GM20431 (cell line): ENCODE results near the gene APOBEC3C.
"Not testable (repeated sequence)": the region's sequence is repeated elsewhere in the genome, so short reads cannot be mapped to it uniquely, and the experiment has no call there.

Experiments used
- in situ Hi-C: fragments of 300-500 bp; cut with MseI, MboI; formaldehyde crosslinking; loops from one replicate; pipeline ENCODE4 v1.15.0; 2020; ENCODE audit warnings: low sequenced_read_pairs; ENCODE audit not compliant: unreplicated experiment

The APOBEC3C gene

DNA sequence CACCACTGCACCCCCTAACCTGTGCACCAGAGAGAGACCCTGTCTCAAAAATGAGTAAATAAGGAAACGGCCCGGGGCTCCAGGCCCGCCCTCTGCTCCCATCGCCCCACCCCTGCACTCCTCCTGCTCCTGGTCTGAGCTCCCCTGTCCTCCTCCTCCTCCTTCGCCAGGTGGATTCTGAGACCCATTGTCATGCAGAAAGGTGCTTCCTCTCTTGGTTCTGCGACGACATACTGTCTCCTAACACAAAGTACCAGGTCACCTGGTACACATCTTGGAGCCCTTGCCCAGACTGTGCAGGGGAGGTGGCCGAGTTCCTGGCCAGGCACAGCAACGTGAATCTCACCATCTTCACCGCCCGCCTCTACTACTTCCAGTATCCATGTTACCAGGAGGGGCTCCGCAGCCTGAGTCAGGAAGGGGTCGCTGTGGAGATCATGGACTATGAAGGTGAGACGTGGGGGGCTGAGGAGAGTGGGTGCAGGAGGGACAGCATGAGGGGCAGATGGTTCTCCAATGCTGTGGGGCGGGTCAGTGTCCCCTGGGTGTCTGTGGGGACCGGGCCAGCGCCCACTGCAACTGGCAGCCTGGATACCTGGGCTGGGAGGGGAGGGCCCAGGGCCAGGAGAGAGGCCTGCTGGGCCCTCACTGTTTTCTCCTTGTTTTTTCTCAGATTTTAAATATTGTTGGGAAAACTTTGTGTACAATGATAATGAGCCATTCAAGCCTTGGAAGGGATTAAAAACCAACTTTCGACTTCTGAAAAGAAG, 3.7 kb downstream of the APOBEC3C start:
- in situ Hi-C loops: loop anchor here (25.0 kb wide), 1 partner anchor 295 kb away; the partner anchor contains the start of gene RPL3

DNA sequence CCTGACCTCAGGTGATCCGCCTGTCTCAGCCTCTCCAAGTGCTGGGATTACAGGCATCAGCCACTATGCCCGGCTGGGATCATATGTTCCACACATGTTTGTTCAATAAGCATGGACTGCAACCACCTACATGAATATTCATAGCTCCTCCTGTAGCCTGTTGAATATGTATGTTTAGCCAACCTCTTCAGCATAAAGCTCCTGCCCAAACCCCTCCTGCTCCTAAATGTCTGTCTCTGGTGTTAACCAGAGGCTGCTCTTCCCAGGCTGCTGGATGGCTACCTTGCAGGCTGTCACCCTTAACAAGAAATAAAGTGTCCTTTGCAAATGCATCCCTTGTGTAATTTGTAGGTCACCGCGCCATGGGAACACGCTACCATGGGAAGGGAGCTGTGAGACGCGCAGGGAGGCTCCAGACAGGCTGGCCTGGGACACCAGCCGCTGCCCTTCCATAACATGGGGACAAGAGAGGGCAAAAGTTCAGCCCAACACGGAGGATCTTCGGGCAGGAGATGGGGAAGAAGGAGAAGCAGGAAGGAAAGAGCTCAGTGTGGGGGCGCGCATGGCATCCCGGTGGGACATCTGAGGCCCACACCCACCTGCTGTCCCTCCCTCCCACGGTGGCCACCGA, 6.1 kb downstream of the APOBEC3C start:
- in situ Hi-C loops: loop anchor here (25.0 kb wide), 1 partner anchor 292 kb away; the partner anchor contains the start of gene RPL3

DNA sequence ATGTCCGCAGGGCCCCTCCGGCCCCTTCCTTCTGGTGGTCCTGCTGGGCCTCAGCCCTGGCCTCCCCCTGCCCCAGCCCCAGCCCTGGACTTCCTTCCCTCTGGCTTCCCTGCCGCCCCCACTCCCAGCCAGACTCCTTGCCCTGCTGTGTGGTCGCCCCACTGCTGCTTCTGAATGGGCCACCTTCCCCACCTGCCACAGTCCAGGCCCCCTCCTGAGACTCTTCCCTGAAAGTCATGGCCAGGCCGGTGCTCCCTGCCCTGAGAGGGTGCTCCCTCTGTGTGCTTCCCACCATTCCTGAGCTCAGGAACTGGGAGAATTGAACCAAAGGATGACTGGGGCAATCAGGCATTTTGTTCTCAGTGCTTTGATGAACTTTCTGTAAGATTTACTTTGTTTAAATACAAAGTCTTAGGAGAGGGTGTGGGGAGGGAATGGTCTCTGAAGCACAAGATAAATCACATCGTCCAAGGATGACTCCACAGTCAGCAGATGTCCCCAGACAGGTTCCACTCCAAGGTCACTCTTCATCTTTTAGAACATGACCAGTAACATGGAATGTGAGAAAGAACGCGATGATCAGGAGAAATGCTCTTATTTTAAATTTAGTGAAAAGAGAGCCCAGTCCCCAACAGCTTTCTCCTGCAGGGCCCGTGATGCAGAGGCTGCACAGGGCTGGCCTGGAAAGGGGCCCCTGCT, 7.6 kb downstream of the APOBEC3C start:
- in situ Hi-C loops: loop anchor here (25.0 kb wide), 1 partner anchor 291 kb away; the partner anchor contains the start of gene RPL3

DNA sequence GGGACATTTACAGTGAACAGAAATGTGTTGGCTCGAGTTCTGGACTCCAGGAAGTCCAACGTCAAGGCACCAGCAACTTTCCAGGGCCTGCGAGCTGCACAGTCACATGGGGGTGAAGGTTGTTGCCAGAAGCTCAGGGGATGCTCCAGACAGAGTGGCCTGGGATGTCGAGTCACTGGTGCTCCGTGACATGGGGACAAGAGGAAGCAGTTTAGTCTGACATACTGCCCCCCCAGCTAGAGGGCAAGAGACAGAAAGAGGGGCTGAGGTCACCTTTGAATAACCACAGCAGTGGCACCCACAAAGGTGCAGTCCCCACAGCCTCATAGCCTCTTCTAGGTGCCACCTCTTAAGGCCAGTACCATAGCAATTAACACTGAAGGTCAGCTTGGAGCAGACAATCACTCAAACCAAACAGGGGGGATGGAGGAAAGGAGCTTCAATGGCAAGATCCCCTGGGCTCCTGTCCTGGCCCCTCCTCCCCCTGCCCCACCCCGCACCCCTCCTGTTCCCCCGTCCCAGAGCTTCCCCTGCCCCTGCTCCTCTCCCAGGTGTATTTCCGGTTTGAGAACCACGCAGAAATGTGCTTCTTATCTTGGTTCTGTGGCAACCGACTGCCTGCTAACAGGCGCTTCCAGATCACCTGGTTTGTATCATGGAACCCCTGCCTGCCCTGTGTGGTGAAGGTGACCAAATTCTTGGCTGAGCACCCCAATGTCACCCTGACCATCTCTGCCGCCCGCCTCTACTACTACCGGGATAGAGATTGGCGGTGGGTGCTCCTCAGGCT, 10.7 kb downstream of the APOBEC3C start:
- in situ Hi-C loops: loop anchor here (25.0 kb wide), 1 partner anchor 288 kb away; the partner anchor contains the start of gene RPL3

DNA sequence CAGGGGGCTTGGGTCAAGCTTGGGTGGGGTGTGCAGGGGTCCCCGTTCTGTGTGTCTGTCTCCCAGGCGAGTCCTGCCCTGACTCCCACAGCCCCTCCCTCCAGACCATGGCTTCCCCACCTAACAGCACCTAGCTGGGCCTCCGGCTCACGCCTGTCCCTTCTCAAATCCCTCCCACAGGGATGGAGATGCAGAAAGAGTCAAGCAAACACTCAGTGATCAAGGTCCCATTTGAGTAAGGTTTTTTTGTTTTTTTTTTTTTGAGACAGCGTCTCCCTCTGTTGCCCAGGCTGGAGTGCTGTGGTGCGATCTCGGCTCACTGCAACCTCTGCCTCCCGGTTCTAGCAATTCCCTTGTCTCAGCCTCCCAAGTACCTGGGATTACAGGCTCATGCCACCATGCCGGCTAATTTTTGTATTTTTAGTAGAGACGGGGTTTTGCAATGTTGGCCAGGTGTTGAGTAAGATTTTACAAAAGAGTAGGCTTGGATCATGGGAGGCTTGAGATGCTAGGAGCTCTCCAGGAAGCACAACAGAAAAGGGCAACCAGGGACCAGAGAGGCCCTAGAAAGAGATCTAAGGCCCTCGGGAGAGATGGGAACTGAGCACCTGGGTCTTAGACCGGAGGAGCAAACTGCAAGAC, 12.6 kb downstream of the APOBEC3C start:
- in situ Hi-C loops: no loop called here

DNA sequence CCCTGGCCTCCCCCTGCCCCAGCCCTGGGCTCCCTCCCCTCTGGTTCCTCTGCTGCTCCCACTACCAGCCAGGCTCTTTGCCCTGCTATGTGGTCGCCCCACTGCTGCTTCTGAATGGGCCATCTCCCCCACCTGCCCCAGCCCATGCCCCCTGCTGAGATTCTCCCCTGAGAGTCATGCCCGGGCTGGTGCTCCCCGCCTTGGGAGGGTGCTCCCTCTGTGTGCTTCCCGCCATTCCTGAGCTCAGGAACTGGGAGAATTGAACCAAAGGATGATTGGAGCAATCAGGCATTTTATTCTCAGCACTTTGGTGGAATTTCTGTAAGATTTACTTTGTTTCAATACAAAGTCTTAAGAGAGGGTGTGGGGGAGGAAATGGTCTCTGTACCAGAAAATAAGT, 13.7 kb downstream of the APOBEC3C start:
- in situ Hi-C loops: no loop called here

DNA sequence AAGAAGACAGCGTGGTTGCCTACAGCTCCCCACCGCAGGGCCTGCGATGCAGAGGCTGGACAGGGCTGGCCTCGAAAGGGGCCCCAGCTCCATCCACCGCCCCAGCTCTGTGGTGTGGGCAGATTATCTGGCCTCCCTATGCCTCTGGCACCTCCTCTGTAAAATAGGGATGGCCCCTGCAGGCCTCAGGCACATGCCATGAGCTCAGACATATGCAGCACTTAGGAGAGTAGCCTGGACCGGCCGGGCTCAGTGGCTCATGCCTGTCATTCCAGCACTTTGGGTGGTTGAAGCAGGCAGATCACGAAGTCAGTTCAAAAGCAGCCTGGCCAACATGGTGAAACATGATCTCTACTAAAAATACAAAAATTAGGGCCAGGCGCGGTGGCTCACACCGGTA, 14.2 kb downstream of the APOBEC3C start:
- in situ Hi-C loops: no loop called here

DNA sequence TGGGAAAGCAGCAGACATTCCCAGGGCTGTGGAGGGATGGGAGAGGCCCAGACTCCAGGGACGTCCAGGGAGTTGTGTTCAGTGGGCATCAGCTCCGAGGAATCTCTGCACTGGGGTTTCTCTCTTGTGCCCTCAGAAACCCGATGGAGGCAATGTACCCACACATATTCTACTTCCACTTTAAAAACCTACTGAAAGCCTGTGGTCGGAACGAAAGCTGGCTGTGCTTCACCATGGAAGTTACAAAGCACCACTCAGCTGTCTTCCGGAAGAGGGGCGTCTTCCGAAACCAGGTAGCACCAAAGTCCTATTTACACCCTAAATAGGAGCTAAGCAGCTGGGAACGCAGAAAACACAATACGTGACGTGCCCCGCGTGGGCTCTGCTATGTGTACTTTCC, 15.2 kb downstream of the APOBEC3C start:
- in situ Hi-C loops: no loop called here

DNA sequence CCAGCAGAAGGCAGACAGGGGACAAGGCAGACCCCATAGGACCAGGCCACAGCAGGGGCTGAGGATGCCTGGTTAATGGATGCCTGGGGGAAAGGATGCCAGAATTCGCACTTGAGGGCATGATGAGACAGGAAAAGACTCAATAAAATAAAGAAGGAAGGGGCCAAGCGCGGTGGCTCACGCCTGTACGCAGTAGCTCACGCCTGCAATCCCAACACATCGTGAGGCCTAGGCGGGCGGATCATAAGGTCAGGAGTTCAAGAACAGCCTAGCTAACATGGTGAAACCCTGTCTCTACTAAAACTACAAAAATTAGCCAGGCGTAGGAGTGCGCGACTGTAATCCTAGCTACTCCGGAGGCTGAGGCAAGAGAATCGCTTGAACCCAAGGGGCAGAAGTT, 16.6 kb downstream of the APOBEC3C start:
- in situ Hi-C loops: no loop called here

DNA sequence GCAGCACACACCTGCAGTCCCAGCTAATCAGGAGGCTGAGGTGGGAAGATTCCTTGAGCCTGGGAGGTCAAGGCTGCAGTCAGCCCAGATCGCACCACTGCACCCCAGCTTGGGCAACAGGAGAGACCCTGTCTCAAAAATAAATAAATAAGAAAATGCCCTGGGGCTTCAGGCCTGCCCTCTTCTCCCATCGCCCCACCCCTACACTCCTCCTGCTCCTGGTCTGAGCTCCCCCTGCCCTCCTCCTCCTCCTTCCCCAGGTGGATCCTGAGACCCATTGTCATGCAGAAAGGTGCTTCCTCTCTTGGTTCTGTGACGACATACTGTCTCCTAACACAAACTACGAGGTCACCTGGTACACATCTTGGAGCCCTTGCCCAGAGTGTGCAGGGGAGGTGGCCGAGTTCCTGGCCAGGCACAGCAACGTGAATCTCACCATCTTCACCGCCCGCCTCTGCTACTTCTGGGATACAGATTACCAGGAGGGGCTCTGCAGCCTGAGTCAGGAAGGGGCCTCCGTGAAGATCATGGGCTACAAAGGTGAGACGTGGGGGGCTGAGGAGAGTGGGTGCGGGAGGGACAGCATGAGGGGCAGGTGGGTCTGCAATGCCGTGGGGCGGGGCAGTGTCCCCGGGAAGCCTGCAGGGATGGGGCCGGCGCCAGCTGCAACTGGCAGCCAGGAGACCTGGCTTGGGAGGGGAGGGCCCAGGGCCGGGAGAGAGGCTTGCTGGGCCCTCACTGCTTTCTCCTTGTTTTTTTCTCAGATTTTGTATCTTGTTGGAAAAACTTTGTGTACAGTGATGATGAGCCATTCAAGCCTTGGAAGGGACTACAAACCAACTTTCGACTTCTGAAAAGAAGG, 17.6 kb downstream of the APOBEC3C start:
- in situ Hi-C loops: not testable (repeated sequence)

DNA sequence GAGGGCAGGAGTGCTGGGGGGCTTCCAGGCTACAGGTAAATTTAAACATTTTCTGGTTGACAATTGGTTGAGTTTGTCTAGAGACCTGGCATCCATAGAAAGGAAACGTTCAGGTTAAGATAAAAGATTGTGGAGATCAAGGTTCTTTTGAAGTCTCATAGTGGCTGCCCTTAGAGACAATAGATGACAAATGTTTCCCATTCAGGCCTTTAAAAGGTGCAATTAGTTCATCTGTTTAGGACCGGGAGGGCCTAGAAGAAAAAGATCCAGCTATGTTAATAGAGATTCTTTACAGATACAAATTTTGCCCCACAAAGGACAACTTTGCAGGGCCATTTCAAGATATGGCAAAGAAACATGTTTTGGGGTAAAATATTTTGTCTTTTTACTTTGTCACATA, 23.0 kb downstream of the APOBEC3C start:
- in situ Hi-C loops: not testable (repeated sequence)

DNA sequence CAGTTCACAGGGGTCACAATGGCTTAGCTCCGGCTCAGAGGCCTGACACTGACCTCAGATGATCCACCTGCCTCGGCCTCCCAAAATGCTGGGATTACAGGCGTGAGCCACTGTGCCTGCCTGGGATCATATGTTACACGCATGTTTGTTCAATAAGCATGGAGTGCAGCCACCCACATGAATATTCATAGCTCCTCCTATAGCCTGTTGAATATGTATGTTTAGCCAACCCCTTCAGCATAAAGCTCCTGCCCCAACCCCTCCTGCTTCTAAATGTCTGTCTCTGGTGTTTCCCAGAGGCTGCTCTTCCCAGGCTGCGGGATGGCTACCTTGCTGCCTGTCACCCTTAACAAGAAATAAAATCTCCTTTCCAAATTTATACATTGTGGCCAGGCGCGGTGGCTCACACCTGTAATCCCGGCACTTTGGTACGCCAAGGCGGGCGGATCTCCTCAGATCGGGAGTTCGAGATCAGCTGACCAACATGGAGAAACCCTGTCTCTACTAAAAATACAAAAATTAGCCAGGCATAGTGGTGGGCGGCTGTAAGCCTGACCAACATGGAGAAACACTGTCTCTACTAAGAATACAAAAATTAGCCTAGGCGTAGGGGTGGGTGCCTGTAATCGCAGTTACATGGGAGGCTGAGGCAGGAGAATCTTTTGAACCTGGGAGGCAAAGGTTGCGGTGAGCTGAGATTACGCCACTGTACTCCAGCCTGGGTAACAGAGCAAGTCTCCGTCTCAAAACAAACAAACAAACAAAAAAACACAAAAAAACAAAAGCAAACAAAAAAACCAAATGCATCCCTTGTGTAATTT, 25.5 kb downstream of the APOBEC3C start:
- in situ Hi-C loops: no loop called here

DNA sequence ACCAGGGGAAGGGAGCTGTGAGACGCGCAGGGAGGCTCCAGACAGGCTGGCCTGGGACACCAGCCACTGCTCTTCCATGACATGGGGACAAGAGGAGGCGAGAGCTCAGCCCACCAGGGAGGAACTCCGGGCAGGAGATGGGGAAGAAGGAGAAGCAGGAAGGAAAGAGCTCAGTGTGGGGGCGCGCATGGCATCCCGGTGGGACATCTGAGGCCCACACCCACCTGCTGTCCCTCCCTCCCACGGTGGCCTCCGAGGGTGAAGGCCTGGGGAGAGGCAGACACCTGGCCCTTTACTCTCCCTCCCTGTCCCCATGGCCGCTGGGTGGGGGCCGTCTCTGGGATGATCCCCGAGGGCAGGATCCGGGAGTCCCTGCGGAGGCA, 26.1 kb downstream of the APOBEC3C start:
- in situ Hi-C loops: not testable (repeated sequence)

DNA sequence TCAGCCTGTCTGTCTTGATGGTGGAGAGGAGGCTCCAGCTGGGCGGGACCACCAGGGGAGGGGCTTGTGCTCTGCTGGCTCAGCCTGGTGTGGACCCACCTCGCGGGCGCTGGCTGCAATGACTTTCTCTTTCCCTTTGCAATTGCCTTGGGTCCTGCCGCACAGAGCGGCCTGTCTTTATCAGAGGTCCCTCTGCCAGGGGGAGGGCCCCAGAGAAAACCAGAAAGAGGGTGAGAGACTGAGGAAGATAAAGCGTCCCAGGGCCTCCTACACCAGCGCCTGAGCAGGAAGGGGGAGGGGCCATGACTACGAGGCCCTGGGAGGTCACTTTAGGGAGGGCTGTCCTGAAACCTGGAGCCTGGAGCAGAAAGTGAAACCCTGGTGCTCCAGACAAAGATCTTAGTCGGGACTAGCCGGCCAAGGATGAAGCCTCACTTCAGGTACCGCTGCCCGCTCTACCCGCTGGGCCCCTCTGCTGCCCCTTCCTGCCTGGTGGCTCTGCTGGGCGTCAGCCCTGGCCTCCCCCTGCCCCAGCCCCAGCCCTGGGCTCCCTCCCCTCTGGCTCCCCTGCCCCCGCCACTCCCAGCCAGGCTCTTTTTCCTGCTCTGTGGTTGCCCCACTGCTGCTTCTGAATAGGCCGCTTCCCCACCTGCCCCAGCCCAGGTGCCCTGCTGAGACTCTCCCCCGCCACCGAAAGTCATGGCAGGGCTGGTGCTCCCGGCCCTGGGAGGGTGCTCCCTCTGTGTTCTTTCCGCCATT, 26.7 kb downstream of the APOBEC3C start, which contains the start of gene APOBEC3F:
Gene APOBEC3F (plus strand): TSS at position 327 of the 759 bp plus-strand sequence. CDS start 97 bp downstream, at position 424.
- in situ Hi-C loops: not testable (repeated sequence)

DNA sequence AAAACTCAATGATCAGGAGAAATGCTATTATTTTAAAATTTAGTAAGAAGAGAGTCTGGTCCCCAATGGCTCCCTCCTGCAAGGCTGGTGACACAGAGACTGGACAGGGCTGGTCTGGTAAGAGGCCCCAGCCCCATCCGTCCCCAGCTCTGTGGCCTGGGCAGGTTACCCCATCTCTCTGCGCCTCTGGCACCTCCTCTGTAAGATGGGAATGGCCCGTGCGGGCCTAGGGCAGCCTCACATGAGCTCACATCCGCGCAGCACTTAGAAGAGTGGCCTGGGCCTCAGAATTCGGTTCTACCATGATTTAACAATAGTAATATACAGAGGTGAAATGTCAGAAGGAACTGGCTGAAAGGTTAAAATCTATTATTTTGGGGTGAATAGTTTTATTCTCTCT, 27.9 kb downstream of the APOBEC3C start:
- in situ Hi-C loops: no loop called here

DNA sequence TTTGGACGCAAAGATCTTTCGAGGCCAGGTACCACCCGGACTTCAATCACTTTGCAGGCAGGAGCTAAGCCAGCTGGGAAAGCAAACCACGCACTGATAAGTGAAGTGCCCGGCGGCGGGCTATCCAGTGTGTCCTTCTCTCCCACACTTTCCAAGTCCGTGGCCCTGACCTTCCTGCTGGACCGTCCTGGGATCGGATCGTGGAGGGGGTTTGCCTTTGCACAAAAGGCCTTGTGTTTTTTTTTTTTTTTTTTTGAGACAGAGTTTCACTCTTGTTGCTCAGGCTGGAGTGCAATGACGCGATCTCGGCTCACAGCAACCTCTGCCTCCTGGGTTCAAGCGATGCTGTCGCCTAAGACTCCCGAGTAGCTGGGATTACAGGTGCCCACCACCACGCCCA, 29.0 kb downstream of the APOBEC3C start:
- in situ Hi-C loops: not testable (repeated sequence)

DNA sequence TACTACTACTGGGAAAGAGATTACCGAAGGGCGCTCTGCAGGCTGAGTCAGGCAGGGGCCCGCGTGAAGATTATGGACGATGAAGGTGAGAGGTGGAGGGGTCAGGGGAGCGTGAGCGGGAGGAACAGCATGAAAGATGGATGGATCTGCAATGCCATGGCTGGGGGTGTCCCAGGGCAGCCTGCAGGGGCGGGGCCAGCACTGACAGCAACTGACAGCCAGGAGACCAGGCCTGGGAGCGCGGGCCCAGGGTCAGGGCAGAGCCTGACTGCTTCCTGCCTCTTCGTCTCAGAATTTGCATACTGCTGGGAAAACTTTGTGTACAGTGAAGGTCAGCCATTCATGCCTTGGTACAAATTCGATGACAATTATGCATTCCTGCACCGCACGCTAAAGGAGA, 31.1 kb downstream of the APOBEC3C start:
- in situ Hi-C loops: not testable (repeated sequence)
